Neuronal stem cell (in vitro differentiated cells): Measurements from ENCODE around the gene NHS.

Source experiments
- DNase-seq: peaks from one replicate; pipeline ENCODE4 v3.0.0-alpha.2; 2013; ENCODE audit warnings: low spot score
- H2AFZ ChIP-seq: one replicate; pipeline ENCODE4 v1.6.1; 2013; ENCODE audit warnings: mild to moderate bottlenecking, low read length, inconsistent platforms
- H2AK5ac ChIP-seq: 2 replicates; pipeline ENCODE4 v1.6.1; 2013; ENCODE audit warnings: low read depth, mild to moderate bottlenecking, inconsistent platforms, low read length, moderate library complexity, mixed read lengths
- H2BK120ac ChIP-seq: 2 replicates; pipeline ENCODE4 v1.6.1; 2013; ENCODE audit warnings: low read depth, mild to moderate bottlenecking, inconsistent platforms, low read length, moderate library complexity, mixed read lengths
- H2BK12ac ChIP-seq: one replicate; pipeline ENCODE4 v1.6.1; 2013; ENCODE audit warnings: low read length, inconsistent platforms
- H2BK15ac ChIP-seq: 2 replicates; pipeline ENCODE4 v1.6.1; 2013; ENCODE audit warnings: mild to moderate bottlenecking, low read length, inconsistent platforms, mixed read lengths
- H2BK5ac ChIP-seq: one replicate; pipeline ENCODE4 v1.6.1; 2013; ENCODE audit warnings: inconsistent platforms, mild to moderate bottlenecking, low read length, moderate library complexity
- H3K14ac ChIP-seq: one replicate; pipeline ENCODE4 v1.6.1; 2013; ENCODE audit warnings: low read length, inconsistent platforms
- H3K18ac ChIP-seq: 2 replicates; pipeline ENCODE4 v1.6.1; 2013; ENCODE audit warnings: low read length, inconsistent platforms
- H3K23ac ChIP-seq: 2 replicates; pipeline ENCODE4 v1.6.1; 2013; ENCODE audit warnings: low read depth, mild to moderate bottlenecking, mixed read lengths, low read length, inconsistent platforms; ENCODE audit not compliant: poor library complexity
- H3K27ac ChIP-seq: replicated peaks from 3 replicates; pipeline ENCODE4 v1.5.1; 2013; ENCODE audit warnings: low read length, inconsistent platforms
- H3K27me3 ChIP-seq, 3 experiments: 2 replicates each; pipeline ENCODE4 v1.6.1; 2013; ENCODE audit warnings: low read length in 3 of 3, mild to moderate bottlenecking in 2 of 3, inconsistent platforms in 1 of 3, low read depth in 1 of 3, mixed read lengths in 1 of 3, moderate library complexity in 1 of 3; ENCODE audit not compliant: control insufficient read depth in 3 of 3, insufficient read depth in 3 of 3
- H3K36me3 ChIP-seq, 2 donors: replicated peaks in 1 of 2; 2 replicates each; pipeline ENCODE4 v1.6.1; 2013; ENCODE audit warnings: low read length in 2 of 2; ENCODE audit not compliant: control insufficient read depth in 2 of 2, insufficient read depth in 2 of 2
- H3K4ac ChIP-seq: 2 replicates; pipeline ENCODE4 v1.6.1; 2013; ENCODE audit warnings: inconsistent platforms, mild to moderate bottlenecking, low read length, moderate library complexity
- H3K4me1 ChIP-seq, 2 donors: 1 replicate in 1 of 2; 2 replicates in 1 of 2; pipeline ENCODE4 v1.6.1; 2013; ENCODE audit warnings: low read length in 2 of 2, low read depth in 1 of 2; ENCODE audit not compliant: control insufficient read depth in 2 of 2, insufficient read depth in 1 of 2
- H3K4me2 ChIP-seq: one replicate; pipeline ENCODE4 v1.6.1; 2013; ENCODE audit warnings: mild to moderate bottlenecking, low read length, inconsistent platforms; ENCODE audit not compliant: insufficient read depth, poor library complexity, severe bottlenecking
- H3K4me3 ChIP-seq, 2 donors: 2 replicates each; pipeline ENCODE4 v1.5.1; 2013; ENCODE audit warnings: low read length in 2 of 2, mild to moderate bottlenecking in 2 of 2, inconsistent platforms in 1 of 2, moderate library complexity in 1 of 2
- H3K79me1 ChIP-seq: one replicate; pipeline ENCODE4 v1.6.1; 2013; ENCODE audit warnings: low read depth, mild to moderate bottlenecking, inconsistent platforms, low read length, moderate library complexity
- H3K9ac ChIP-seq: one replicate; pipeline ENCODE4 v1.6.1; 2013; ENCODE audit warnings: mild to moderate bottlenecking, low read depth, low read length, inconsistent platforms; ENCODE audit not compliant: poor library complexity
- H3K9me3 ChIP-seq, 2 donors: replicated peaks in 1 of 2; 2 replicates each; pipeline versions ENCODE3 to v1.6.1; 2013; ENCODE audit warnings: low read length in 2 of 2, mild to moderate bottlenecking in 2 of 2, inconsistent platforms in 1 of 2, low read depth in 1 of 2, mixed read lengths in 1 of 2, moderate library complexity in 1 of 2; ENCODE audit not compliant: control insufficient read depth in 2 of 2, insufficient read depth in 1 of 2
- H4K8ac ChIP-seq: one replicate; pipeline ENCODE4 v1.6.1; 2013; ENCODE audit warnings: low read depth, mild to moderate bottlenecking, inconsistent platforms, low read length, moderate library complexity
- H4K91ac ChIP-seq: one replicate; pipeline ENCODE4 v1.6.1; 2013; ENCODE audit warnings: low read length, low read depth, mild to moderate bottlenecking, inconsistent platforms; ENCODE audit not compliant: poor library complexity
- WGBS, 2 donors: extraction: QIAGEN DNeasy Blood & Tissue Kit; methylation state at CpG; one replicate each; pipeline ENCODE4 v1.1.7; 2013; ENCODE audit warnings: missing lambda C conversion rate in 2 of 2, mixed read lengths in 1 of 2; ENCODE audit not compliant: insufficient read length in 2 of 2, insufficient replicate concordance in 1 of 2; ENCODE audit errors: extremely low coverage in 2 of 2; 5-methylcytosine and 5-hydroxymethylcytosine counted together

The NHS gene

DNA sequence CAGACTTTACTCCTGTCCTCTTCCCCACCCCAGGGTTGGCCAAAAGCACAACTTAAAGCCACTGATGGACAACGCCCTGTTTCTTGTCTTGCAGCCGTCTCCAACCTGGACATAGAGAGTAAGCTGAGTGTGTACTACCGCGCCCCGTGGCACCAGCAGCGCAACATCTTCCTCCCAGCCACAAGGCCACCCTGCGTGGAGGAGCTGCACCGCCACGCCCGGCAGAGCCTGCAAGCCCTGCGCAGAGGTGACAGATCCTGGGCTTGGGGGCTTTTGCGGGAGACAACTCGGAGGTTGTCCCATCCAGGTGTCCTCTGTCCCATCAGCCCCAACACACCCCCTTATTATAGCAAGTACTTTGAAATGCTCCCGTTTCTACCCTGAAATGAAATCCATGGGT is 312.6 kb downstream of the NHS start:
- Histone ChIP-seq H3K14ac (no peak overlapping the region), H3K27me3 (peaks cover 0 to 4% (median 0%) of the 10 kb centered on the region in 3 experiments), H4K91ac (no peak overlapping the region), H3K4me1 (peaks cover 0 to 2% of the 10 kb centered on the region in 2 donors), H2BK12ac (no peak overlapping the region), H4K8ac (no peak overlapping the region), H3K4me3 (no peak overlapping the region), H2BK120ac (no peak overlapping the region), H3K9ac (no peak overlapping the region), H2BK15ac (no peak overlapping the region), H3K79me1 (peaks cover 2% of the 10 kb centered on the region), H3K36me3 (no peaks in the 10 kb centered on the region), H3K4me2 (no peak overlapping the region), H3K23ac (no peak overlapping the region), H3K9me3 (no peaks in the 10 kb centered on the region), H3K4ac (no peak overlapping the region), H2AFZ (no peak overlapping the region), H3K27ac (no peak overlapping the region), H2BK5ac (no peak overlapping the region), H2AK5ac (no peak overlapping the region), H3K18ac (no peak overlapping the region)
- no CpG with 5 or more reads among the region's 14 CpGs for WGBS, 2 donors
- no peak for DNase-seq

DNA sequence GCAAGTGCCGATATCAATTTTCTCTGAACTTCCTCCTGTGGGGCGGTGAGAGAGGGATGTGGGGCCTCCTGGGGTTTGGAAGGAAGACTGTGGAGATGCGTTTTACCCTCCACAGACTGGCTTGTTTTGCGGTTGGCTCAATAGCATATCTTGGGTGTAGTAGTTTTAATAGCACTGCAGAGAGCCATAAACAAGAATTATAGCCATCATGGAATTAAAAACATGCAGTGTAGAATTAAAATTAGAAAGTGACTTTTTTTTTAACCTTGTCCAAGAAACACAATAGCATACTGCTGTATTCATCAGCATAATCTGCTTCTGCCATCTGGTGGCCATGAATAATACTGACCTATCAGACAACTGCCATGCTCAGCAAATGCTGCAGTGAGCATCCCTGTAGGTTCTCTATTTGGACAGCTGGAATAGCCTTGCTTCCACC is 315.0 kb downstream of the NHS start:
- Histone ChIP-seq H3K36me3 (no peaks in the 10 kb centered on the region), H2BK120ac (no peak overlapping the region), H3K9ac (no peak overlapping the region), H2BK12ac (no peak overlapping the region), H4K91ac (no peak overlapping the region), H2BK15ac (no peak overlapping the region), H3K27me3 (no peaks in the 10 kb centered on the region), H3K79me1 (peaks cover 2% of the 10 kb centered on the region), H3K14ac (no peak overlapping the region), H2AFZ (no peak overlapping the region), H3K23ac (no peak overlapping the region), H3K4ac (no peak overlapping the region), H4K8ac (no peak overlapping the region), H3K4me3 (no peak overlapping the region), H2BK5ac (no peak overlapping the region), H3K4me2 (no peak overlapping the region), H3K9me3 (no peaks in the 10 kb centered on the region), H3K4me1 (peaks cover 2% of the 10 kb centered on the region in 2 donors), H3K18ac (no peak overlapping the region), H3K27ac (no peak overlapping the region), H2AK5ac (no peak overlapping the region)
- no CpG with 5 or more reads among the region's 4 CpGs for WGBS, 2 donors
- peak; percentile 40 for DNase-seq

DNA sequence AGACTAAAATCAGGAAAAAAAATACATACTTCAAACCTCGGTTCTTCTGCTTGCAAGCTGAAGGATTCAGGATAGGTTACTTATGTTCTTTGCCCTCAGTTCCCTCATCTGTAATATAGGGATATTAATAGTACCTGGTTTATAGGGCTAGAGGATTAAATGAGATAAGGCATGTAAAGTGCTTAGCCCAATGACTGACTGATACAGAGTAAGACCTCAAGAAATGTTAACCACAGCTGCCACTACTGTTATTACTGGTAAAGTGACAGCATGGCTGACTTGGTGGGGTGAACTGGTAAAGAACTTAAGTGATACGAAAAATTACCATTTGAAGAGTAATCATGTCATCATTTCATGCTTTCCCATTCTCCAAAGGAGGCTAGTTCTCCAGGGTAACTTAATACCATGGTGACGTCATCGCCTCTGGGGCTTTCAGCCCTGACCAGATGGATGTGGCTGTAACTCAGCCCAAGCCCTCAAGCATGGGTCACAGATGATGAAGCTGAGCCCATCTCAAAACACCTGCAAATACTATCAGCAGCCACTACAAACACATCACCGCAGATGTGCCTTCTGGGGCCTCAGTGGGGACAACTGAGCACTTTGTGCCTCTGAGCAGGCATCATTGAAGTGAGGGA is 317.8 kb downstream of the NHS start:
- Histone ChIP-seq H3K4me1 (peaks cover 2% of the 10 kb centered on the region in 2 donors), H4K91ac (no peak overlapping the region), H2AFZ (no peak overlapping the region), H2BK120ac (no peak overlapping the region), H3K4ac (no peak overlapping the region), H3K18ac (no peak overlapping the region), H2AK5ac (no peak overlapping the region), H3K27me3 (no peaks in the 10 kb centered on the region), H3K27ac (no peak overlapping the region), H2BK12ac (no peak overlapping the region), H3K4me3 (no peak overlapping the region), H3K4me2 (no peak overlapping the region), H3K79me1 (no peaks in the 10 kb centered on the region), H3K23ac (no peak overlapping the region), H4K8ac (no peak overlapping the region), H2BK15ac (no peak overlapping the region), H3K14ac (no peak overlapping the region), H3K9ac (no peak overlapping the region), H3K36me3 (no peaks in the 10 kb centered on the region), H3K9me3 (no peaks in the 10 kb centered on the region), H2BK5ac (no peak overlapping the region)
- WGBS, 2 donors = no CpG with 5 or more reads among the region's 5 CpGs
- no peak for DNase-seq

DNA sequence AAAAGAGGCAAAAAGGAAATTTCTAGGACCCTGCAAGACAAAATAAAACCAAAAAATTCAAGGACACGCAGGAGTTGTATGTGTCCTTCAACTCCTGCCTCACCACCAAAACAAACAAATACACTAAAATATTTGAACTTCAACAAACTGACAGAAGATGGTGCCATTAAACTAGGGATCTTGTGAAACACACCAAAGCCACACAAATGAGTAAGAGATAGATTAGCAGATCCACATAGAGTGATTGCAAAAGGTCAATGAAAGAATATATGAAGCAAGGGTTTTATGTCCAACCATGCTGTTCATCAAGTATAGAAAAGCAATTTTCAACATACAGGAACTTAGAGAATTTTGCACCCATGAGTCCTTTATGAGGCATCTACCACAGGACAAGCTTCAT is 322.2 kb downstream of the NHS start:
- Histone ChIP-seq H2AK5ac (no peak overlapping the region), H4K8ac (no peak overlapping the region), H3K9ac (no peak overlapping the region), H3K4me3 (no peak overlapping the region), H2BK5ac (no peak overlapping the region), H2BK120ac (no peak overlapping the region), H3K4ac (no peak overlapping the region), H2BK12ac (no peak overlapping the region), H3K79me1 (no peaks in the 10 kb centered on the region), H2AFZ (no peak overlapping the region), H2BK15ac (no peak overlapping the region), H3K4me1 (peaks cover 0 to 2% of the 10 kb centered on the region in 2 donors), H3K4me2 (no peak overlapping the region), H4K91ac (no peak overlapping the region), H3K27me3 (peaks cover 0 to 2% (median 0%) of the 10 kb centered on the region in 3 experiments), H3K27ac (no peak overlapping the region), H3K36me3 (no peaks in the 10 kb centered on the region), H3K18ac (no peak overlapping the region), H3K9me3 (no peaks in the 10 kb centered on the region), H3K23ac (no peak overlapping the region), H3K14ac (no peak overlapping the region)
- WGBS, 2 donors = no CpG with 5 or more reads among the region's 1 CpG
- DNase-seq = no peak
